Astrocyte (in vitro differentiated cells and primary cell): ENCODE data around the gene IL1R2. TPM values are rescaled to one million over a fixed set of nuclear protein-coding genes. Genes with fewer than 3 reads are reported as not detected.

Source experiments
- DNase-seq: peaks from one replicate; pipeline ENCODE4 v3.0.0-alpha.2; 2010; ENCODE audit warnings: low read depth
- FAIRE-seq: peaks from 2 replicates; lab custom pipeline; 2011; peaks lifted over from hg19 to GRCh38; lab: Jason Lieb, UNC
- H2AFZ ChIP-seq: 2 replicates; pipeline ENCODE4 v1.6.0; 2012; ENCODE audit warnings: low read depth, low read length, inconsistent platforms
- H3K27ac ChIP-seq: 2 replicates; pipeline ENCODE4 v1.5.1; 2011; ENCODE audit warnings: low read depth, low read length, inconsistent platforms
- H3K27me3 ChIP-seq: 2 replicates; pipeline ENCODE4 v1.6.0; 2011; ENCODE audit warnings: low read length, inconsistent platforms; ENCODE audit not compliant: insufficient read depth
- H3K36me3 ChIP-seq: 2 replicates; pipeline ENCODE4 v1.5.1; 2011; ENCODE audit warnings: low read length, inconsistent platforms; ENCODE audit not compliant: insufficient read depth
- H3K4me1 ChIP-seq: 2 replicates; pipeline ENCODE4 v1.5.1; 2011; ENCODE audit warnings: low read length, inconsistent platforms; ENCODE audit not compliant: insufficient read depth
- H3K4me2 ChIP-seq: 2 replicates; pipeline ENCODE4 v1.6.0; 2012; ENCODE audit warnings: low read length, inconsistent platforms
- H3K4me3 ChIP-seq: 2 replicates; pipeline ENCODE4 v1.5.1; 2011; ENCODE audit warnings: low read depth, mild to moderate bottlenecking, low read length, inconsistent platforms; ENCODE audit not compliant: insufficient read depth
- H3K79me2 ChIP-seq: 2 replicates; pipeline ENCODE4 v1.6.0; 2012; ENCODE audit warnings: mild to moderate bottlenecking, low read length, inconsistent platforms; ENCODE audit not compliant: insufficient read depth
- H3K9ac ChIP-seq: 2 replicates; pipeline ENCODE4 v1.6.0; 2012; ENCODE audit warnings: mild to moderate bottlenecking, low read length, inconsistent platforms
- H3K9me3 ChIP-seq: 2 replicates; pipeline ENCODE4 v1.5.1; 2012; ENCODE audit warnings: low read depth, mild to moderate bottlenecking, low read length, inconsistent platforms; ENCODE audit not compliant: insufficient read depth
- H4K20me1 ChIP-seq: 2 replicates; pipeline ENCODE4 v1.6.0; 2012; ENCODE audit warnings: low read length, inconsistent platforms; ENCODE audit not compliant: insufficient read depth
- H3K27ac Mint-ChIP-seq: one replicate; pipeline ENCODE4 v1.8.0; 2021; ENCODE audit warnings: mild to moderate bottlenecking, mixed read lengths; ENCODE audit not compliant: unreplicated experiment
- H3K27me3 Mint-ChIP-seq: one replicate; pipeline ENCODE4 v1.8.0; 2021; ENCODE audit warnings: low read depth, mixed read lengths; ENCODE audit not compliant: unreplicated experiment
- H3K36me3 Mint-ChIP-seq: one replicate; pipeline ENCODE4 v1.8.0; 2021; ENCODE audit warnings: low read depth, mixed read lengths; ENCODE audit not compliant: unreplicated experiment
- H3K4me1 Mint-ChIP-seq: one replicate; pipeline ENCODE4 v1.8.0; 2021; ENCODE audit warnings: low read depth, mixed read lengths; ENCODE audit not compliant: unreplicated experiment
- H3K4me3 Mint-ChIP-seq: one replicate; pipeline ENCODE4 v1.8.0; 2021; ENCODE audit warnings: mild to moderate bottlenecking, moderate library complexity, mixed read lengths; ENCODE audit not compliant: unreplicated experiment
- H3K9me3 Mint-ChIP-seq: one replicate; pipeline ENCODE4 v1.8.0; 2021; ENCODE audit warnings: mild to moderate bottlenecking, mixed read lengths; ENCODE audit not compliant: unreplicated experiment
- EZH2 ChIP-seq: IDR thresholded peaks from 2 replicates; pipeline ENCODE4 v1.6.1; 2012; ENCODE audit warnings: mild to moderate bottlenecking, low read length, inconsistent platforms; ENCODE audit not compliant: insufficient read depth
- total RNA-seq: library from RNA; stranded (reverse); gene quantifications from 2 replicates; pipeline ENCODE4 v1.2.1, GENCODE V29; 2021
- TF ChIP-seq, protein P1 (sequence below): IDR thresholded peaks from 2 replicates; pipeline ENCODE4 v1.5.1; 2011; ENCODE audit warnings: low read depth, mild to moderate bottlenecking, inconsistent platforms, low read length, moderate library complexity; ENCODE audit not compliant: insufficient read depth

The IL1R2 gene
- total RNA-seq, 1 donor from 2014 or later, result 0.34 TPM

- Histone ChIP-seq H3K79me2 (no peaks in the 10 kb centered on the region), H3K4me1 (no peaks in the 10 kb centered on the region), H3K27ac (no peak overlapping the region), H3K4me2 (no peak overlapping the region), H3K9ac (no peak overlapping the region), H3K4me3 (no peak overlapping the region), H3K36me3 (no peaks in the 10 kb centered on the region), H3K27me3 (no peaks in the 10 kb centered on the region), H3K9me3 (no peaks in the 10 kb centered on the region), H4K20me1 (no peaks in the 10 kb centered on the region), H2AFZ (no peak overlapping the region)
- FAIRE-seq (no peak), DNase-seq (no peak)
- no peaks in the 10 kb centered on the region for H3K36me3 Mint-ChIP-seq
- no peaks in the 10 kb centered on the region for H3K9me3 Mint-ChIP-seq
- H3K27me3 Mint-ChIP-seq, result peaks cover 6% of the 10 kb centered on the region
- no peak overlapping the region for H3K4me3 Mint-ChIP-seq
- H3K27ac Mint-ChIP-seq, result no peak overlapping the region
- TF ChIP-seq EZH2, result no peak
- TF ChIP-seq, protein P1, sequence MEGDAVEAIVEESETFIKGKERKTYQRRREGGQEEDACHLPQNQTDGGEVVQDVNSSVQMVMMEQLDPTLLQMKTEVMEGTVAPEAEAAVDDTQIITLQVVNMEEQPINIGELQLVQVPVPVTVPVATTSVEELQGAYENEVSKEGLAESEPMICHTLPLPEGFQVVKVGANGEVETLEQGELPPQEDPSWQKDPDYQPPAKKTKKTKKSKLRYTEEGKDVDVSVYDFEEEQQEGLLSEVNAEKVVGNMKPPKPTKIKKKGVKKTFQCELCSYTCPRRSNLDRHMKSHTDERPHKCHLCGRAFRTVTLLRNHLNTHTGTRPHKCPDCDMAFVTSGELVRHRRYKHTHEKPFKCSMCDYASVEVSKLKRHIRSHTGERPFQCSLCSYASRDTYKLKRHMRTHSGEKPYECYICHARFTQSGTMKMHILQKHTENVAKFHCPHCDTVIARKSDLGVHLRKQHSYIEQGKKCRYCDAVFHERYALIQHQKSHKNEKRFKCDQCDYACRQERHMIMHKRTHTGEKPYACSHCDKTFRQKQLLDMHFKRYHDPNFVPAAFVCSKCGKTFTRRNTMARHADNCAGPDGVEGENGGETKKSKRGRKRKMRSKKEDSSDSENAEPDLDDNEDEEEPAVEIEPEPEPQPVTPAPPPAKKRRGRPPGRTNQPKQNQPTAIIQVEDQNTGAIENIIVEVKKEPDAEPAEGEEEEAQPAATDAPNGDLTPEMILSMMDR, result no peak
- peaks cover 4% of the 10 kb centered on the region for H3K4me1 Mint-ChIP-seq
Measured at GRCh38 chr2:102004581-102004980, 12.8 kb downstream of the IL1R2 start.

- no peaks in the 10 kb centered on the region for H3K79me2 ChIP-seq
- H3K27ac ChIP-seq, result no peak overlapping the region
- no peaks in the 10 kb centered on the region for H3K36me3 ChIP-seq
- no peaks in the 10 kb centered on the region for H3K36me3 Mint-ChIP-seq
- H4K20me1 ChIP-seq, result no peaks in the 10 kb centered on the region
- TF ChIP-seq, protein P1, result no peak
- TF ChIP-seq EZH2, result no peak
- no peak overlapping the region for H2AFZ ChIP-seq
- H3K9me3 Mint-ChIP-seq, result no peaks in the 10 kb centered on the region
- DNase-seq (no peak), FAIRE-seq (no peak)
- no peak overlapping the region for H3K4me2 ChIP-seq
- H3K27ac Mint-ChIP-seq, result no peak overlapping the region
- no peaks in the 10 kb centered on the region for H3K27me3 ChIP-seq
- H3K4me1 ChIP-seq, result no peaks in the 10 kb centered on the region
- no peaks in the 10 kb centered on the region for H3K9me3 ChIP-seq
- H3K4me1 Mint-ChIP-seq, result peaks cover 4% of the 10 kb centered on the region
- H3K4me3 Mint-ChIP-seq, result no peak overlapping the region
- no peak overlapping the region for H3K4me3 ChIP-seq
- no peak overlapping the region for H3K9ac ChIP-seq
- peaks cover 6% of the 10 kb centered on the region for H3K27me3 Mint-ChIP-seq
Measured at GRCh38 chr2:102005449-102005848, 13.7 kb downstream of the IL1R2 start.

DNA sequence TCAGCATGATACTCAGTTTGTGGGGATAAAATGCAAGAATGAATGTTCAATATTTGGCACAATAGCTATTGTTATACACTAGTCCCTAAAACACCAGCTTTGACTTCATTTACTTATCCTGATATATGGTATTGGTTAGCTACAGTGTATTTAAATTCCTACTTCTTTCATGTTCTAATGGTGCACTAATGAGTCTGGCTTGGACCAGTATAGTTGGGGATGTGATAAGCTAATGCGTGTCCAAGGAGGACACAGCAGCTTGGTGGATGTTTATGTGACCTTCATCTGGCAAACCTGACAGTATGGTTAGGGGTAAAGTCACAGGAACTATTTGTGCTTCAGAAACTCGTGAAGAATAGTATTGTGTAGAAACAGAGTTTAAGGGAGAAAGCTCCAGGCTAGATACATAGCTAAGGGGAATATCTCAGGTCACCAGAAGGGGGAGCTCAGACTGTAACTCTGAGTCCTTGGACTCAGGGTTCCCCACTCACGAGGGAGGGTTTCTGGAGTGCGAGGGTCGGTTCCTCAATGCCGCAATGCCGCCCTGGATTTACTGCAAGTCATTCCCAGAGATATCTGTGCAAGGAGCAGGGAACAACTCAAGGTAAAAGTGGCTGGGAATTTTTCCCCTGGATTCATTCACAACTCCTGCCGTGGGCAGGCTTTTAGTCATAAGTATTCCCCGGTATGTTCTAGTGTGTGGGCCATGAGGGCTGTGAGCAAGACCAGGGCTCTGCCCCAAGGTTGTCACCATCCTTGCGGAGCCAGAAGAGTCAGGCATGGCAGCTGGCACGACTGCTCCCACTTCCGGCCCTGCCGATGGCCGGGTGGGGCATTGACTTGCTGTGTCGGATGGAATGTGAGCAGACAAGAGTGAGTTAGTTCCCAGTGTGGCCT is 14.5 kb downstream of the IL1R2 start:
- Histone ChIP-seq H2AFZ (no peak overlapping the region), H3K27me3 (no peaks in the 10 kb centered on the region), H3K9me3 (no peaks in the 10 kb centered on the region), H3K4me3 (no peak overlapping the region), H3K4me1 (no peaks in the 10 kb centered on the region), H3K4me2 (no peak overlapping the region), H3K9ac (no peak overlapping the region), H4K20me1 (no peaks in the 10 kb centered on the region), H3K79me2 (no peaks in the 10 kb centered on the region), H3K27ac (no peak overlapping the region), H3K36me3 (no peaks in the 10 kb centered on the region)
- no peak for FAIRE-seq
- DNase-seq, result peak; percentile 18
- Mint-ChIP-seq H3K27me3 (peaks cover 6% of the 10 kb centered on the region), H3K9me3 (no peaks in the 10 kb centered on the region), H3K27ac (no peak overlapping the region), H3K4me3 (no peak overlapping the region), H3K36me3 (no peaks in the 10 kb centered on the region), H3K4me1 (peaks cover 4% of the 10 kb centered on the region)
- TF ChIP-seq EZH2, result no peak
- TF ChIP-seq, protein P1, result peak; percentile 73
